Nephron progenitor cell (in vitro differentiated cells): ENCODE results near the gene RBM38.
A peak's percentile ranks its signal among the peaks of the same experiment; 100 is the strongest.

Experiments used
- DNase-seq: peaks from one replicate; pipeline ENCODE4 v3.0.0; 2021
- H3K27ac Mint-ChIP-seq: 2 replicates; pipeline ENCODE4 v1.8.0; 2021; ENCODE audit warnings: mild to moderate bottlenecking, moderate library complexity, mixed read lengths
- H3K27me3 Mint-ChIP-seq: 2 replicates; pipeline ENCODE4 v1.8.0; 2021; ENCODE audit warnings: mild to moderate bottlenecking, low read depth, mixed read lengths; ENCODE audit not compliant: poor library complexity
- H3K36me3 Mint-ChIP-seq: 2 replicates; pipeline ENCODE4 v1.8.0; 2021; ENCODE audit warnings: low read depth, mixed read lengths
- H3K4me1 Mint-ChIP-seq: 2 replicates; pipeline ENCODE4 v1.8.0; 2021; ENCODE audit warnings: mixed read lengths
- H3K4me3 Mint-ChIP-seq: 2 replicates; pipeline ENCODE4 v1.8.0; 2021; ENCODE audit warnings: mild to moderate bottlenecking, moderate library complexity, mixed read lengths
- H3K9me3 Mint-ChIP-seq: 2 replicates; pipeline ENCODE4 v1.8.0; 2021; ENCODE audit warnings: mild to moderate bottlenecking, moderate library complexity, mixed read lengths
- CTCF ChIP-seq: fragments of 200-600 bp; sonication (generic); IDR thresholded peaks from 2 replicates; pipeline ENCODE4 v1.5.0; 2021; ENCODE audit warnings: antibody characterized with exemption

RBM38 gene

DNA sequence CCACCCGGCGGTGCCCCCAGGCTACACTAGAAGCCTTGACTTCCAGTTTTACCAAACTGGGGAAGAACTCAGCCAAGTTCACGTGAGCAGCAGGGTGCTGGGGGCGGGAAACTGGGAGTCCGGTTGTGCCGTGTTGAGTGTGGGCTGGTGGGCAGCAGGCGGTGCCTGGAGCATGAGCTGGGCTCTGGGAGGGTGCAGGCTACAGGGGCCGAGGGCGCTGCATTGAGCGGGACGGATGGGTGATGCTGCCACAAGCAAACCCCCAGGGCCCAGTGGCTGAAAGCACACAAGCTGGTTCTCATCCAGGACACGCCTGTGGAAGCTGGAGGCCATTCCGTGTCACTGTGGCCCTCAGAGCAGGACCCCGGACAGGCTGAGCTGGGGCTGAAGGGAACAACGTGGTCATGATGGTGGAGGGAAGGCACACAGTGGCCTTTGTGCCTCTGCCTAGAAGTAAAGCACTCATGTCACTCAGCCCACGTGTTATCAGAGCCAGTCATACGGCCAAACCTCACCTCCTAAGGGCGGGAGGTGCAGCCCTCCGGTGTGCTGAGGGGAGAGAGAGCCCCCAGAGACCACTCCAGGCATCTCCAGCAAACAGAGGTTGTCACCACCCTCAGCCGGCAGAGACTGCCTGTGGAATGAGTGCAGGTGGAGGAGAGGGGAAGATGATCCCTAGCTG, 29.5 kb downstream of the RBM38 start:
- no peaks in the 10 kb centered on the region for H3K36me3 Mint-ChIP-seq
- no peak for DNase-seq

DNA sequence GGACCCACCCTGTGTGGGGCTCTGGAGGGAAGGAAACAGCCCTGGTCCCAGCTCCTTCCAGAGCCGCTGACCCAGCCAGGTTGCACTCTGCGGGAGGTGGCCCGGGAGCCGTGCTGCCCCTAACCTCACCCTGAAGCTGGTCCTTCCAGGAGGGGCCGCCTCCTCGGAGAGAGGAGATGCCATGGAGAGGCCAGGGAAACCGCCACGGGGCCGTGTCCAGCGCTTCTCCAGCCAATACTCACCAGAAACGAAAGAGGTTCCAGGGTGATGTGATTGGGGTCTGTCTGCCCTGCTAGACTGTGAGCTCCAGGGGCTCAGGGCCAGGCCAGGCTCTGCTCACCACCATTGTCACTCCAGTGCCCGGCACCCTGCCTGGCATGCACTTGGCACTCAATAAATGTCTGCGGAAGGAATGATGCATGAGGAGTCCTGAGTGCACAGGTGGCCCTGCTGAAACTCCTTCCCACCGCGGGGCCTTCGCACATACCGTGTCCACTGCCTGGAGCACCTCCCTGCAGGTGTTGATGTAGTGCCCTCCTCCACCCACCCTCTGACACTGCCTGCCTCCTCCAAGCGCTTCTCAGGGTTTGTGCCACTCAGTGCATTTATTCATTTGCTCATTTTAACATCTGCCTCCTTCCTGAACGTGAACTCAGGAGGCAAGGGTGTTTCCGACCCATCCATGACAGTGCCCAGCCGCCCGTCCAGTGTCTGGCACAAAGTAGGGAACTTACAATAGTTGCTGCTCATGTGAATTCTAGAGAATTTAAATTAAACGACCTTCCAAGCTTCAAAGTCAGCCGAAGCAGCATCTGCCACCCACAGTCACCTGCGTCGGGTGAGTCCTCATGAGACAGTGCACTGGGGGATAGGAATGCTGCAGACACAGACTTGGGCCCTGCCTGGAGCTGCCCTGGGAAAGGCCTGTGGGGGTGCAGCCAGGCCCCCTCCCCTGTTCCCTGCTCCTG, 30.3 kb downstream of the RBM38 start:
- peaks cover 48% of the 10 kb centered on the region for H3K4me1 Mint-ChIP-seq
- TF ChIP-seq CTCF: no peak
- H3K27me3 Mint-ChIP-seq: peaks cover 24% of the 10 kb centered on the region
- no peak overlapping the region for H3K27ac Mint-ChIP-seq
- DNase-seq: no peak
- H3K9me3 Mint-ChIP-seq: no peaks in the 10 kb centered on the region
- H3K36me3 Mint-ChIP-seq: no peaks in the 10 kb centered on the region
- H3K4me3 Mint-ChIP-seq: no peak overlapping the region

More for the DNA sequence above, 29.5 kb downstream of the RBM38 start:
- Mint-ChIP-seq H3K27ac (no peak overlapping the region), H3K27me3 (peaks cover 24% of the 10 kb centered on the region), H3K9me3 (no peaks in the 10 kb centered on the region), H3K4me3 (no peak overlapping the region), H3K4me1 (peaks cover 47% of the 10 kb centered on the region)
- no peak for TF ChIP-seq CTCF

- TF ChIP-seq CTCF: no peak
- Mint-ChIP-seq H3K36me3 (no peaks in the 10 kb centered on the region), H3K4me3 (no peak overlapping the region), H3K9me3 (no peaks in the 10 kb centered on the region), H3K4me1 (peaks cover 55% of the 10 kb centered on the region), H3K27me3 (peaks cover 20% of the 10 kb centered on the region), H3K27ac (no peak overlapping the region)
- DNase-seq: no peak
Measured at GRCh38 chr20:57422254-57422653, 31.1 kb downstream of the RBM38 start.

DNA sequence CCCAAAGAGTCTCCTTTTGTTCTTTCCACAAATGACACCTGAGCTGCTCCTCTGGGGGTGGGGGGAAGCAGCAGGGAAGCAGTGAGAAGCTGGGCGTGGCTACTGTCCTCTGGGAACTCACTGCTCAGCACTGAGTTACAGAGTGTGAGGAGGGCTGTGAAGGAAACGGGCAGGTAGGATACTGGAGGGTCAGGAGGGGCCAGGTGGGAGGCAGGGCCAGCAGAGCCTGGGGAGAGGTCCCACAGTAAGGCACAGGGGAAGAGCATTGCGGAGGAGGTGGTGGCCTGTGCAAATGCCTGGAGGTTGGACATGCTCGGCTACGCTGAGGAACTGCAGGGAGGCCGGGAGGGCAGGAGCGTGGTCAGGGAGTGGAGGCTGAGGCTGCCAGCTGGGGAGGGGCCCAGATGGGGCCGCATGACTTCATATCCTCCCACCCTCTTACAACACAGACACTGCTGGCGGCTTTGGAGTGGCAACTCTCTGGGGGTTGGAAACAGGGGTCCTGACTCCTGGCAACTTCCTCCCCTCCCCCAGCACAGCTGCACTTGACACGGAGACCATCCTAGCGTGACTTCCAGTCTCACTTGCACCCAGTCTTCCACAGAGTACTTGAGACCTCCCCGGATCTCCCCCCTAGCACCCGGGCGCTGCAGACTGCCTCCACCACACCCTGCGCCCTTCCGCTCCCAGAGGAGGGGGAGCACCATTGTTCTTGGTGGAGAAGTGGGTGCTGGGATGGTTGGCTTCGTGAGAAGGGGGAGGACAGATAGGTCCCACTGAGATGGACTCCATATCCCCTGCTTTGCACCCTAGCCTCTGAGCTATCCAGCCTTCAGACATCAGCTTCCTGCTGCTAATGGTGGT, 34.2 kb downstream of the RBM38 start:
- H3K36me3 Mint-ChIP-seq: no peaks in the 10 kb centered on the region
- DNase-seq: no peak
- peaks cover 55% of the 10 kb centered on the region for H3K4me1 Mint-ChIP-seq
- no peak for TF ChIP-seq CTCF
- H3K9me3 Mint-ChIP-seq: no peaks in the 10 kb centered on the region
- peak overlapping the region; percentile 69 for H3K27ac Mint-ChIP-seq
- H3K27me3 Mint-ChIP-seq: peaks cover 24% of the 10 kb centered on the region
- no peak overlapping the region for H3K4me3 Mint-ChIP-seq

GRCh38 chr20:57426271-57426689, 35.1 kb downstream of the RBM38 start:
- no peak for TF ChIP-seq CTCF
- Mint-ChIP-seq H3K4me1 (peaks cover 48% of the 10 kb centered on the region), H3K27ac (no peak overlapping the region), H3K36me3 (no peaks in the 10 kb centered on the region), H3K4me3 (no peak overlapping the region), H3K27me3 (peaks cover 24% of the 10 kb centered on the region), H3K9me3 (no peaks in the 10 kb centered on the region)
- no peak for DNase-seq
